Karpas-422 (cell line): ENCODE data around the gene HYAL1. TPM values are rescaled to one million over a fixed set of nuclear protein-coding genes. Genes with fewer than 3 reads are reported as not detected.

Experiments used
- DNase-seq: peaks from one replicate; pipeline ENCODE4 v3.0.0-alpha.2; 2015
- H2AFZ ChIP-seq: fragments of 200-600 bp; sonication (generic); 2 replicates; pipeline ENCODE4 v1.6.1; 2014; ENCODE audit warnings: antibody characterized with exemption, low read length, mixed read lengths
- H3K27ac ChIP-seq: fragments of 200-600 bp; sonication (generic); 2 replicates; pipeline ENCODE4 v1.5.1; 2014; ENCODE audit warnings: mild to moderate bottlenecking, low read length, moderate library complexity
- H3K27me3 ChIP-seq: fragments of 200-600 bp; sonication (generic); 2 replicates; pipeline ENCODE4 v1.6.1; 2014; ENCODE audit warnings: low read length, mixed read lengths
- H3K36me3 ChIP-seq: fragments of 200-600 bp; sonication (generic); 2 replicates; pipeline ENCODE4 v1.6.1; 2014; ENCODE audit warnings: low read length, mixed read lengths; ENCODE audit not compliant: insufficient read depth
- H3K4me1 ChIP-seq: fragments of 200-600 bp; sonication (generic); 2 replicates; pipeline ENCODE4 v1.6.1; 2014; ENCODE audit warnings: mild to moderate bottlenecking, low read length, mixed read lengths
- H3K4me2 ChIP-seq: fragments of 200-600 bp; sonication (generic); 2 replicates; pipeline ENCODE4 v1.6.1; 2014; ENCODE audit warnings: low read length, low read depth, mild to moderate bottlenecking; ENCODE audit not compliant: poor library complexity, severe bottlenecking
- H3K4me3 ChIP-seq: fragments of 200-600 bp; sonication (generic); 2 replicates; pipeline ENCODE4 v1.5.1; 2014; ENCODE audit warnings: mild to moderate bottlenecking, antibody characterized with exemption, low read length, mixed read lengths
- H3K79me2 ChIP-seq: fragments of 200-600 bp; sonication (generic); 2 replicates; pipeline ENCODE4 v1.6.1; 2014; ENCODE audit warnings: mild to moderate bottlenecking, low read length, mixed read lengths
- H3K9ac ChIP-seq: fragments of 200-600 bp; sonication (generic); 2 replicates; pipeline ENCODE4 v1.6.0; 2014; ENCODE audit warnings: low read length
- H3K9me2 ChIP-seq: fragments of 200-600 bp; sonication (generic), shearing (Covaris generic); replicated peaks from 2 replicates; pipeline ENCODE4 v1.6.0; 2014; ENCODE audit warnings: mild to moderate bottlenecking, low read length, moderate library complexity; ENCODE audit not compliant: insufficient read depth
- H3K9me3 ChIP-seq: fragments of 300-700, 200-600 bp; sonication (generic); 2 replicates; pipeline ENCODE4 v1.6.1; 2014; ENCODE audit warnings: low read length, mixed read lengths
- H4K20me1 ChIP-seq: fragments of 200-600 bp; sonication (generic); 2 replicates; pipeline ENCODE4 v1.6.1; 2014; ENCODE audit warnings: mild to moderate bottlenecking, antibody characterized with exemption, low read length, low read depth; ENCODE audit not compliant: insufficient read depth
- total RNA-seq: library from RNA; depleted of rRNA; stranded (reverse); fragments of >200 nt; shearing (Covaris generic); gene quantifications from 2 replicates; pipeline ENCODE4 v1.2.3, GENCODE V29; 2014; ENCODE audit warnings: low replicate concordance

Gene HYAL1
- total RNA-seq, 1 experiment from 2014 or later, result 0.71 TPM

DNA sequence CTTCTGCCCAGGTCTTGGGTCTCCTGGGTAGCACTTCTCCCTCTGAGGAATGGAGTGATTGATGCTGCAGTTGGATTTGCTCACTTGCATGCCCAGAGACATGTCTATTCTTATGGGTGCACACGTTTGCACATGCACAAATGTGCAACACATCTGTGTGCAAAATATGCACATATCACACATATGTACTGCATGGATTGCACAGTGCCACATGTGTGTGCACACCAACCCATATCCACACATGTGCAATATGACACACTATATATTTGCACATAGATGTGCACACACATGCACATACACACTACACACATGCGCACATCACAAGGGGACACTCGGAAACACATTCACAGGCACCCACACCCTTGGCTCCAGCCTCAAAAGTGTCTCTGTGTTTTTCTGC lies 35.1 kb downstream of the HYAL1 start:
- no peaks in the 10 kb centered on the region for H3K9me2 ChIP-seq
- H3K4me2 ChIP-seq, result no peak overlapping the region
- H3K36me3 ChIP-seq, result no peaks in the 10 kb centered on the region
- H3K4me3 ChIP-seq, result no peak overlapping the region
- H3K4me1 ChIP-seq, result peaks cover 3% of the 10 kb centered on the region
- H3K9me3 ChIP-seq, result no peaks in the 10 kb centered on the region
- H3K9ac ChIP-seq, result no peak overlapping the region
- no peaks in the 10 kb centered on the region for H3K79me2 ChIP-seq
- no peak for DNase-seq
- no peak overlapping the region for H3K27ac ChIP-seq
- H3K27me3 ChIP-seq, result no peaks in the 10 kb centered on the region
- H2AFZ ChIP-seq, result no peak overlapping the region
- no peaks in the 10 kb centered on the region for H4K20me1 ChIP-seq

DNA sequence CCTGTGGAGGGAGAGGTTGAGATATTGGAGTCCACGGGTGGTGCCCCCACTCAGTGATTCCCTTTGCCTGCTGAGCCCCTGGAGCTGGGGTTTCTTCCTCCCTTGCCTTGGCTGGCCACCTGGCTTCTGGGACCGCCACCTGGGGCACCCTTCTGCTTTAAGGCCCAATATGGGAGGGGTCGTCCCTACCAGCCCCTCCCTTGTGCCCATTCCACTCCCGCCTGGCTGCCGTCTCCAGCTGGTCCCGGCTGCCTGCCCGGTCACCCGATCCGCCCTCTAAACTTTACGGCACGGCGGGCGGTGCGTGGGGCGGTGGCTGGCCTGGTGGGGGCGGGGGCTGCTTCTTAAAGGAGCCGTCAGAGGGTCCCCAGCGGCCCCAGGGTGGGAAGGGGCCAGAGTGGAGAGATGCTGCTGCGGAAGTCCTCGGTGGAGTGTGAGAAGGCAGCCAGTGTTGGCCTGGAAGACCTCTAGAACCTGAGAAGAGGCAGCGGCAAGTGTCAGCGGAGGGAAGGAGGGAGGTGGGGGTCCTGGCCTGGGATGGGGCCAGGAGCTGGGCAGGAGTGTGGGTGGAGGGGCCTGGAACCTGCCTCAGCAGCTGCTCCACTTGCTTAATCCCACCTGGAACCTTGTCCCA lies 36.0 kb downstream of the HYAL1 start:
- Histone ChIP-seq H3K36me3 (no peaks in the 10 kb centered on the region), H3K4me1 (no peaks in the 10 kb centered on the region), H4K20me1 (no peaks in the 10 kb centered on the region), H3K27me3 (no peaks in the 10 kb centered on the region), H2AFZ (no peak overlapping the region), H3K9ac (no peak overlapping the region), H3K27ac (no peak overlapping the region), H3K4me2 (no peak overlapping the region), H3K9me2 (no peaks in the 10 kb centered on the region), H3K79me2 (no peaks in the 10 kb centered on the region), H3K9me3 (no peaks in the 10 kb centered on the region), H3K4me3 (no peak overlapping the region)
- no peak for DNase-seq

DNA sequence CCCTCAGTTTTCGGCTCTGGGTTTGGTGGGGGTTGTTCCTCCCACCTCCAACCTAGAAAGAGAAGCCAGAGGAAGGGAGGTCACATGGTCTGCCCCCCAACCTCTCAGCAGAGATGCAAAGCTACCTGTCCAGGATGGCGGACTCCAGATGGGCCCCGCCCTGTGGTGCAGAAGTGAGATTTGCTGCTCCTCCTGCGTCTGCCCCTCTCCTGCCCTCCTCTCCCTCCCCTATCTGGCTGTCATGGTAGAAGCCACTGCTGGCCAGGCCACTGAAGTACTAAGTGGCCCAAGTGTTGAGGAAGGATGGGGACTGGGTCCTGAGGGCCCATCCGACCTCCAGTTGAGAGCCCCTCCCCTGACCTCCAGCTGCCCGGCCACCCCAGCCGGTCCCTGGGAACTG lies 36.5 kb downstream of the HYAL1 start:
- Histone ChIP-seq H3K79me2 (no peaks in the 10 kb centered on the region), H3K4me3 (no peak overlapping the region), H3K4me2 (no peak overlapping the region), H4K20me1 (no peaks in the 10 kb centered on the region), H3K4me1 (no peaks in the 10 kb centered on the region), H3K9me2 (no peaks in the 10 kb centered on the region), H2AFZ (no peak overlapping the region), H3K9me3 (no peaks in the 10 kb centered on the region), H3K27me3 (no peaks in the 10 kb centered on the region), H3K27ac (no peak overlapping the region), H3K36me3 (no peaks in the 10 kb centered on the region), H3K9ac (no peak overlapping the region)
- no peak for DNase-seq

- Histone ChIP-seq H3K4me2 (no peak overlapping the region), H3K9ac (no peak overlapping the region), H3K9me2 (no peaks in the 10 kb centered on the region)
Measured at GRCh38 chr3:50266017-50266416, 37.4 kb downstream of the HYAL1 start.

DNA sequence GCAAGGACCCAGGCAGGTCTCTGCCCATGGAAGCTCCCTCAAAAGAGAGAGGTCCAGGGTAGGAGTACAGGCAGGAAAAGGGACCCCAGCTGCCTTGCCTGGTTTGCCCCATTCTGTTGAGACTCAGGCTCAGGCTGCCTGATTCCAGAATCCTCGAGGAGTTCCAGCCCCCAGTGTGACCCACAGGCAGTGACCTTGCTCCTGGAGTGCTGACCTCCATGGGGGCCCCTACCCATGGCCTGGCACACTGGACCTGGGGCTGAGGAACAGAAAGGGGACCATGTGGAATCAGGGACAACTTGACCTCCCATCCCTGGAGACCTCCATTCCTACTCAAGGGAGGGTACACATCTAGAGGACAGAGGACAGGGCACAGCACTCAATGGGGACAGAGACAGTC lies 37.8 kb downstream of the HYAL1 start:
- H3K9me2 ChIP-seq, result no peaks in the 10 kb centered on the region
- no peak overlapping the region for H3K27ac ChIP-seq
- no peak overlapping the region for H3K9ac ChIP-seq
- no peak overlapping the region for H3K4me2 ChIP-seq
- no peak overlapping the region for H3K4me3 ChIP-seq
- H3K27me3 ChIP-seq, result no peaks in the 10 kb centered on the region
- H3K79me2 ChIP-seq, result no peaks in the 10 kb centered on the region
- no peaks in the 10 kb centered on the region for H3K9me3 ChIP-seq
- peaks cover 2% of the 10 kb centered on the region for H3K4me1 ChIP-seq
- DNase-seq, result no peak
- H3K36me3 ChIP-seq, result no peaks in the 10 kb centered on the region
- no peaks in the 10 kb centered on the region for H4K20me1 ChIP-seq
- no peak overlapping the region for H2AFZ ChIP-seq

More at GRCh38 chr3:50266017-50266416, 37.4 kb downstream of the HYAL1 start:
- no peaks in the 10 kb centered on the region for H4K20me1 ChIP-seq
- no peaks in the 10 kb centered on the region for H3K79me2 ChIP-seq
- no peaks in the 10 kb centered on the region for H3K36me3 ChIP-seq
- H3K27me3 ChIP-seq, result no peaks in the 10 kb centered on the region
- no peaks in the 10 kb centered on the region for H3K9me3 ChIP-seq
- no peak for DNase-seq
- no peak overlapping the region for H3K4me3 ChIP-seq
- no peak overlapping the region for H2AFZ ChIP-seq
- H3K4me1 ChIP-seq, result no peaks in the 10 kb centered on the region
- no peak overlapping the region for H3K27ac ChIP-seq

GRCh38 chr3:50264964-50265485 lies 38.3 kb downstream of the HYAL1 start:
- no peak overlapping the region for H3K4me3 ChIP-seq
- no peak overlapping the region for H3K9ac ChIP-seq
- no peak overlapping the region for H3K4me2 ChIP-seq
- H2AFZ ChIP-seq, result no peak overlapping the region
- no peaks in the 10 kb centered on the region for H3K36me3 ChIP-seq
- DNase-seq, result no peak
- H3K4me1 ChIP-seq, result peaks cover 6% of the 10 kb centered on the region
- no peaks in the 10 kb centered on the region for H3K9me3 ChIP-seq
- no peak overlapping the region for H3K27ac ChIP-seq
- no peaks in the 10 kb centered on the region for H3K79me2 ChIP-seq
- no peaks in the 10 kb centered on the region for H3K27me3 ChIP-seq
- H3K9me2 ChIP-seq, result no peaks in the 10 kb centered on the region
- no peaks in the 10 kb centered on the region for H4K20me1 ChIP-seq

- H3K36me3 ChIP-seq, result no peaks in the 10 kb centered on the region
- no peaks in the 10 kb centered on the region for H4K20me1 ChIP-seq
- H3K4me1 ChIP-seq, result peaks cover 10% of the 10 kb centered on the region
- DNase-seq, result no peak
- no peaks in the 10 kb centered on the region for H3K27me3 ChIP-seq
- no peaks in the 10 kb centered on the region for H3K9me3 ChIP-seq
- H3K9ac ChIP-seq, result no peak overlapping the region
- H3K4me3 ChIP-seq, result no peak overlapping the region
- H2AFZ ChIP-seq, result no peak overlapping the region
- no peaks in the 10 kb centered on the region for H3K9me2 ChIP-seq
- no peak overlapping the region for H3K27ac ChIP-seq
- H3K4me2 ChIP-seq, result no peak overlapping the region
- H3K79me2 ChIP-seq, result no peaks in the 10 kb centered on the region
Measured at GRCh38 chr3:50264383-50264963, 38.9 kb downstream of the HYAL1 start.

DNA sequence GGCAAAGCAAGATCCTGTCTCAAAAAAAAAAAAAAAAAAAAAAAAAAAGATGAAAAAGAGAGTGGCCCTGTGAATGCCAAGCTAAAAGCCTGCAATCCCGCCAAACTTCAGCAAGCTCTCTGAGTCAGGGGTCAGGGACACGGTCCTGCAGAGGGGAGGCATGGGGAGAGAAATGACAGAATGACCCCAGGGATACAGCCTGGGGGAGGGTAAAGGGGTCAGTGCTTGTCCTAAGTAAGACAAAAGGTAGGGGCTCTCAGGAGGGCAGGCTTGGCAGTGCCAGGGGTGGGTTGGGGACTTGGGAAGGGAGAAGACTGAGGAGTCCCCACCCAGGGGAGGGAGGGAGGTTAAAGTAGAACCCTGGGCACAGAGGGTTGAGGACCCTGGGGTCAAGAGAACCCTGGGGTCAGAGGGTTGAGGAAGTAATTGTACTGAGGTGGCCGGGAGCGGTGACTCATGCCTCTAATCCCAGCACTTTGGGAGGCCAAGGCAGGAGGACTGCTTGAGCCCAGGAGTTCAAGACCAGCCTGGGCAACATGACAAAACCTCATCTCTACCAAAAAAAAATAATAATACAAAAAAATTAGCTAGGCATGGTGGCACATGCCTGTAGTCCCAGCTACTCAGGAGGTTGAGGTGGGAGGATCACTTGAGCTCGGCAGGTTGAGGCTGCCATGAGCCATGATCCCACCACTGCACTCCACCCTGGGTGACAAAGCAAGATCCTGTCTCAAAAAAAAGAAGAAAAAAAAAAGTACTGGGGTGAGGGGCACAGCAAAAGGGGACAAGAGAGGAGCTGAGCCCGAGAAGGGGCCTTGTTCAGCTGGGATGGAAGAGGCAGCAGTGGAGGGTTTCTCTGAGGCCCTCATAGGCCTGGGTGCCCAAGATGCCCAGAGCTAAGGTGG lies 39.6 kb downstream of the HYAL1 start:
- DNase-seq, result no peak
- no peaks in the 10 kb centered on the region for H4K20me1 ChIP-seq
- H2AFZ ChIP-seq, result no peak overlapping the region
- H3K4me2 ChIP-seq, result no peak overlapping the region
- no peak overlapping the region for H3K27ac ChIP-seq
- no peak overlapping the region for H3K9ac ChIP-seq
- H3K9me3 ChIP-seq, result no peaks in the 10 kb centered on the region
- no peaks in the 10 kb centered on the region for H3K9me2 ChIP-seq
- H3K36me3 ChIP-seq, result no peaks in the 10 kb centered on the region
- H3K4me1 ChIP-seq, result peaks cover 10% of the 10 kb centered on the region
- no peaks in the 10 kb centered on the region for H3K79me2 ChIP-seq
- no peaks in the 10 kb centered on the region for H3K27me3 ChIP-seq
- H3K4me3 ChIP-seq, result no peak overlapping the region
